Gastrocnemius medialis (tissue), 4 donors: Measurements from ENCODE around the gene CEACAM18. TPM values are rescaled to one million over a fixed set of nuclear protein-coding genes. Genes with fewer than 3 reads are reported as not detected.

Source experiments
- ATAC-seq, 2 donors: fragments of 150-250 bp; one replicate each; pipeline ENCODE4 v1.9.1; 2016
- DNase-seq, 2 donors: peaks; one replicate each; pipeline ENCODE4 v3.0.0-alpha.2; 2019
- H3K27ac ChIP-seq, 4 donors: fragments of 200-600 bp; sonication (generic); 1 replicate in 1 of 4; 2 replicates in 3 of 4; pipeline ENCODE4 v1.5.1; 2016 to 2018; ENCODE audit warnings: mild to moderate bottlenecking in 2 of 4, moderate library complexity in 1 of 4
- H3K27me3 ChIP-seq, 3 donors: fragments of 200-600 bp; sonication (generic) in 2 of 3; 1 replicate in 1 of 3; 2 replicates in 2 of 3; pipeline versions ENCODE4 v1.5.1 to v1.6.0; 2016 to 2019; ENCODE audit warnings: mild to moderate bottlenecking in 1 of 3, moderate library complexity in 1 of 3
- H3K36me3 ChIP-seq, 2 donors: fragments of 200-600 bp; sonication (generic) in 1 of 2; one replicate each; pipeline ENCODE4 v1.5.1; 2017 to 2018
- H3K4me1 ChIP-seq, 2 donors: fragments of 200-600 bp; sonication (generic) in 1 of 2; one replicate each; pipeline ENCODE4 v1.5.1; 2016 to 2017; ENCODE audit warnings: mild to moderate bottlenecking in 2 of 2
- H3K4me3 ChIP-seq, 4 donors: fragments of 200-600 bp; sonication (generic) in 3 of 4; 1 replicate in 1 of 4; 2 replicates in 3 of 4; pipeline ENCODE4 v1.5.1; 2016 to 2019; ENCODE audit warnings: mild to moderate bottlenecking in 2 of 4
- H3K9me3 ChIP-seq, 3 donors: fragments of 200-600 bp; sonication (generic) in 2 of 3; 1 replicate in 1 of 3; 2 replicates in 2 of 3; pipeline ENCODE4 v1.5.1; 2016 to 2019
- CTCF ChIP-seq, 5 experiments: fragments of 450-650 bp in 3 of 5; fragments of 200-600 bp in 2 of 5; sonication (generic) in 2 of 5; IDR thresholded peaks in 4 of 5; conservative IDR thresholded peaks in 1 of 5; 1 replicate in 4 of 5; 2 replicates in 1 of 5; pipeline ENCODE4 v1.5.1; 2016 to 2019; ENCODE audit warnings: antibody characterized with exemption in 5 of 5, mild to moderate bottlenecking in 3 of 5, moderate library complexity in 3 of 5
- POLR2A ChIP-seq, 2 donors: fragments of 450-650 bp; IDR thresholded peaks; one replicate each; pipeline ENCODE4 v1.6.1; 2017; ENCODE audit warnings: antibody characterized with exemption in 2 of 2, mild to moderate bottlenecking in 2 of 2, moderate library complexity in 2 of 2
- in situ Hi-C, 4 donors: fragments of 200-750 bp; cut with MboI; loops; one replicate each; pipeline versions ENCODE4 v1.15.0 to v1.8.0; 2017; ENCODE audit warnings: low sequenced_read_pairs in 4 of 4
- intact Hi-C: fragments of 100-400 bp; cut with DNase I; formaldehyde crosslinking; loops from one replicate; pipeline ENCODE4 v1.15.1; 2023; ENCODE audit warnings: low total_unique reads
- total RNA-seq, 4 donors: library from RNA; depleted of rRNA; stranded (reverse); fragments of >200 nt; gene quantifications; one replicate each; pipeline versions ENCODE4 v1.1.0 to v1.2.3, GENCODE V29; 2016

Gene CEACAM18
- total RNA-seq, 4 donors from 2014 or later, result not detected

- Histone ChIP-seq H3K36me3 (no peaks in the 10 kb centered on the region), H3K27me3 (peaks cover 0 to 2% (median 0%) of the 10 kb centered on the region in 3 donors), H3K4me1 (no peaks in the 10 kb centered on the region), H3K4me3 (no peak overlapping the region), H3K9me3 (no peaks in the 10 kb centered on the region), H3K27ac (no peak overlapping the region)
- DNase-seq (no peak), ATAC-seq (no peak)
- intact Hi-C loops (no loop called here), in situ Hi-C loops (no loop called here)
- TF ChIP-seq POLR2A (IDR thresholded peaks at IDR 0.05) (no peak), CTCF (IDR thresholded peaks at IDR 0.05 in 4 of 5, conservative IDR thresholded peaks at IDR 0.05 in 1 of 5) (no peak)
These were observed 30.3 kb upstream of the CEACAM18 start for GRCh38 chr19:51448011-51448410.

GRCh38 chr19:51448411-51449016 is 29.8 kb upstream of the CEACAM18 start:
- TF ChIP-seq CTCF (IDR thresholded peaks at IDR 0.05 in 4 of 5, conservative IDR thresholded peaks at IDR 0.05 in 1 of 5) (no peak), POLR2A (IDR thresholded peaks at IDR 0.05) (no peak)
- Histone ChIP-seq H3K27ac (no peak overlapping the region), H3K4me1 (no peaks in the 10 kb centered on the region), H3K27me3 (peaks cover 0 to 2% (median 0%) of the 10 kb centered on the region in 3 donors), H3K9me3 (no peaks in the 10 kb centered on the region), H3K4me3 (no peak overlapping the region), H3K36me3 (no peaks in the 10 kb centered on the region)
- intact Hi-C loops, result no loop called here
- DNase-seq (no peak), ATAC-seq (no peak)
- in situ Hi-C loops, result no loop called here

GRCh38 chr19:51450730-51451307 is 27.5 kb upstream of the CEACAM18 start:
- Histone ChIP-seq H3K4me1 (no peaks in the 10 kb centered on the region), H3K36me3 (no peaks in the 10 kb centered on the region), H3K27me3 (peaks cover 0 to 2% (median 0%) of the 10 kb centered on the region in 3 donors), H3K27ac (no peak overlapping the region), H3K4me3 (no peak overlapping the region), H3K9me3 (no peaks in the 10 kb centered on the region)
- ATAC-seq (no peak), DNase-seq (no peak)
- in situ Hi-C loops, result loop anchor here in 2 of 4 donors (25.0 kb wide), 1 partner anchor 211 kb away; no protein-coding TSS in a partner anchor
- TF ChIP-seq POLR2A (IDR thresholded peaks at IDR 0.05), result no peak
- TF ChIP-seq CTCF (IDR thresholded peaks at IDR 0.05 in 4 of 5, conservative IDR thresholded peaks at IDR 0.05 in 1 of 5), result no peak
- intact Hi-C loops, result no loop called here

GRCh38 chr19:51456541-51457290 is 21.6 kb upstream of the CEACAM18 start:
- no peak for ATAC-seq
- H3K36me3 ChIP-seq, result no peaks in the 10 kb centered on the region
- peaks cover 0 to 4% (median 2%) of the 10 kb centered on the region in 3 donors for H3K27me3 ChIP-seq
- no peaks in the 10 kb centered on the region for H3K4me1 ChIP-seq
- no peak overlapping the region for H3K4me3 ChIP-seq
- DNase-seq, result no peak
- H3K9me3 ChIP-seq, result no peaks in the 10 kb centered on the region
- intact Hi-C loops (no loop called here), in situ Hi-C loops (loop anchor here in 2 of 4 donors (25.0 kb wide), 1 partner anchor 206 kb away; no protein-coding TSS in a partner anchor)
- H3K27ac ChIP-seq, result no peak overlapping the region
- TF ChIP-seq POLR2A (IDR thresholded peaks at IDR 0.05), result no peak
- no peak for TF ChIP-seq CTCF (IDR thresholded peaks at IDR 0.05 in 4 of 5, conservative IDR thresholded peaks at IDR 0.05 in 1 of 5)
